Measurements from ENCODE around the gene TFF1.

TFF1 gene

GRCh38 chr21:42349420-42350317 lies 16.7 kb downstream of the TFF1 start:
- H3K4me3 ChIP-seq (ENCODE audit: low read depth, low read length): no peak overlapping the region
- TF ChIP-seq CTCF (IDR thresholded peaks at IDR 0.05; ENCODE audit: low read depth, low read length): no peak

- no peak for TF ChIP-seq CTCF (IDR thresholded peaks at IDR 0.05; ENCODE audit: low read depth, low read length)
- no peak overlapping the region for H3K4me3 ChIP-seq (ENCODE audit: low read depth, low read length)
Observed at GRCh38 chr21:42348762-42349161, 17.6 kb downstream of the TFF1 start.

GRCh38 chr21:42347601-42348327 lies 18.6 kb downstream of the TFF1 start:
- H3K4me3 ChIP-seq (ENCODE audit: low read depth, low read length): no peak overlapping the region
- TF ChIP-seq CTCF (IDR thresholded peaks at IDR 0.05; ENCODE audit: low read depth, low read length): no peak

- no peak for TF ChIP-seq CTCF (IDR thresholded peaks at IDR 0.05; ENCODE audit: low read depth, low read length)
- H3K4me3 ChIP-seq (ENCODE audit: low read depth, low read length): no peak overlapping the region
Observed at GRCh38 chr21:42346866-42347600, 19.3 kb downstream of the TFF1 start.

- no peak overlapping the region for H3K4me3 ChIP-seq (ENCODE audit: low read depth, low read length)
- TF ChIP-seq CTCF (IDR thresholded peaks at IDR 0.05; ENCODE audit: low read depth, low read length): no peak
Observed at GRCh38 chr21:42346441-42346840, 19.9 kb downstream of the TFF1 start.

GRCh38 chr21:42344631-42345030 lies 21.7 kb downstream of the TFF1 start:
- no peak for TF ChIP-seq CTCF (IDR thresholded peaks at IDR 0.05; ENCODE audit: low read depth, low read length)
- H3K4me3 ChIP-seq (ENCODE audit: low read depth, low read length): no peak overlapping the region
